K562 (cell line): ENCODE results near the gene DLGAP1. TPM values are rescaled to one million over a fixed set of nuclear protein-coding genes. Genes with fewer than 3 reads are reported as not detected.

Experiments used
- ATF1 ChIP-seq, 2 experiments: fragments of 450-650 bp in 1 of 2; IDR thresholded peaks; 2 replicates each; pipeline ENCODE4 v1.6.1; 2016; ENCODE audit warnings: missing compliant biosample characterization in 1 of 2, missing genetic modification characterization in 1 of 2
- CBFA2T3 ChIP-seq: fragments of 450-650 bp; IDR thresholded peaks from 2 replicates; pipeline ENCODE4 v1.6.1; 2017
- MIER1 ChIP-seq: fragments of 450-650 bp; IDR thresholded peaks from 2 replicates; pipeline ENCODE4 v1.6.1; 2016; ENCODE audit warnings: antibody characterized with exemption, mild to moderate bottlenecking, low read depth
- PHB ChIP-seq: fragments of 250-450 bp; sonication (Bioruptor Pico); IDR thresholded peaks from 2 replicates; pipeline ENCODE4 v1.5.0; 2021
- TBL1XR1 ChIP-seq, 2 experiments: IDR thresholded peaks; 2 replicates each; pipeline ENCODE4 v1.6.1; 2012; ENCODE audit warnings: improper control_type of control experiment in 2 of 2, low read length in 2 of 2, mild to moderate bottlenecking in 1 of 2
- ZNF324 ChIP-seq: fragments of 250-450 bp; sonication (Bioruptor Pico); IDR thresholded peaks from 2 replicates; pipeline ENCODE4 v1.4.0; 2020; ENCODE audit warnings: mild to moderate bottlenecking
- polyA plus RNA-seq, 8 experiments: library from polyadenylated mRNA; depleted of rRNA in 4 of 8; stranded (reverse) in 5 of 8; unstranded in 3 of 8; fragments of >200 nt; fragmentation: Nextera tagmentation in 2 of 8; fragmentation: Illumina TruSeq in 1 of 8; extraction: Ambion mirVana in 2 of 8; extraction: Trizol in 1 of 8; gene quantifications; 2 replicates each; pipeline versions ENCODE4 v1.2.1 to v1.2.3, GENCODE V29; 2011 to 2014; ENCODE audit warnings: inconsistent platforms in 1 of 8, missing spikeins in 1 of 8
- total RNA-seq, 7 experiments: library from RNA; depleted of rRNA in 6 of 7; stranded (reverse); fragments of >200 nt in 6 of 7; fragmentation: Illumina TruSeq in 2 of 7; extraction: Trizol in 2 of 7; gene quantifications; 2 replicates each; pipeline versions ENCODE4 v1.2.1 to v1.2.3, GENCODE V29; 2011 to 2021; ENCODE audit warnings: low replicate concordance in 1 of 7
- TF ChIP-seq, protein P1 (sequence below): sonication (generic); formaldehyde crosslinking; IDR thresholded peaks from 2 replicates; pipeline ENCODE4 v1.8.0; 2022; ENCODE audit warnings: mild to moderate bottlenecking, low read depth, missing genetic modification reagents
- TF ChIP-seq, protein P2 (sequence below): fragments of 250-450 bp; sonication (Bioruptor Pico); IDR thresholded peaks from 2 replicates; pipeline ENCODE4 v1.8.0; 2022; ENCODE audit warnings: inconsistent platforms, mild to moderate bottlenecking, moderate library complexity, borderline replicate concordance
- TF ChIP-seq, protein P3 (sequence below): fragments of 450-650 bp; formaldehyde crosslinking; IDR thresholded peaks from 2 replicates; pipeline ENCODE4 v1.4.0; 2022; ENCODE audit warnings: mild to moderate bottlenecking, moderate library complexity
- TF ChIP-seq, protein P4 (sequence below): conservative IDR thresholded peaks from 2 replicates; pipeline ENCODE4 v1.6.1; 2011; ENCODE audit warnings: low read depth, mild to moderate bottlenecking, low read length; ENCODE audit not compliant: control insufficient read depth
- TF ChIP-seq, protein P5 (sequence below), 2 experiments: fragments of 450-650 bp; formaldehyde crosslinking in 1 of 2; IDR thresholded peaks; 2 replicates each; pipeline versions ENCODE4 v1.4.0 to v1.6.1; 2014 to 2020; ENCODE audit warnings: mild to moderate bottlenecking in 2 of 2, borderline replicate concordance in 1 of 2, low read depth in 1 of 2

DLGAP1 gene
- total and polyA plus RNA-seq, 9 of the 15 experiments (the other 6 are each of a cell fraction or from before 2014, with no cell fraction given), result 0.04 to 0.22 (median 0.08) TPM

DNA sequence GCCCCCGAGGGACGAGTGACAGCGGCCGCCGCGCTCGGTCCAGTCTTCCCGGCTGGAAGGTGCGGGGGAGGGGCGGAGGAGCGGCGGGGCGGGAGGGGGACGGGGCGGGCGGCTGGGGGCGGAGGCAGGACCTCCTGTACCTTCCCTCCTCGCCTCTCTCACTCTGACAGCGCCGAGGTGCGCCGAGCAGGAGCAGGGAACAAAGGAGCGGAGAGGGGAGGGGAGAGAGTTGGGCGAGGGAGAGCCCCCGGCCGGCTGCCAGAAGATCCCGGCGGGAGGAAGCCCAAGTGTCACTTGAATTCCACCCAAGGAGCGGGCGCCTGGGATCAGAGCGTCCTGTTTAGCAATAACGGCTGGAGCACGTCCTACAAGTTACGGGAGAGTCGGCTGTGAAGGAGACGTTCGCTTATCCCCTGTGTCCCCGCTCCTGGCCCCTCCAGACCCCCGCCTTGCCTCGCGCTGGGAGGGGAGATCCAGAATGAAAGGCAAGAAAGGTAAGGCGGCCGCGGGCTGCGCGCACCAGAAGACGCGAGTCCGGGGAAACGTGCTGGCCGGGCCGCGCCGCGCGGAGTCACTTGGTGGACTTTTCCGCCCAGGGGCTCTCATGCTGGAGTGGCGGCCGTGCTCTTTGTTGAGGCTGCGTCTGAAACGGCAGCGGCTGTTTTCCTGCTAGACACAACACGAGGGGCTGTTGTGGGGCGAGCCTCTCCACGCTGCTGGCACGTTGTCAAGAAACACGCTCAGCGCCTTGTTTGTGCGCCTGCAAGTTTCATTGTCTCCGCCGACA lies 1004.9 kb downstream of the DLGAP1 start, which contains the start of gene TGIF1 (continued):
- TF ChIP-seq, protein P1, sequence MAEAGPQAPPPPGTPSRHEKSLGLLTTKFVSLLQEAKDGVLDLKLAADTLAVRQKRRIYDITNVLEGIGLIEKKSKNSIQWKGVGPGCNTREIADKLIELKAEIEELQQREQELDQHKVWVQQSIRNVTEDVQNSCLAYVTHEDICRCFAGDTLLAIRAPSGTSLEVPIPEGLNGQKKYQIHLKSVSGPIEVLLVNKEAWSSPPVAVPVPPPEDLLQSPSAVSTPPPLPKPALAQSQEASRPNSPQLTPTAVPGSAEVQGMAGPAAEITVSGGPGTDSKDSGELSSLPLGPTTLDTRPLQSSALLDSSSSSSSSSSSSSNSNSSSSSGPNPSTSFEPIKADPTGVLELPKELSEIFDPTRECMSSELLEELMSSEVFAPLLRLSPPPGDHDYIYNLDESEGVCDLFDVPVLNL (CRISPR knock-in tag), result 0 out of 2 replicates have a peak, but pooled peaks have one; percentile 50
- TF ChIP-seq TBL1XR1 (IDR thresholded peaks at IDR 0.05; ENCODE audit: low read length in 2 of 2) (0 out of 4 replicates have a peak, but pooled peaks of 1 of the 2 experiments have one; percentile 40), MIER1 (no peak), ZNF324 (CRISPR knock-in tag) (0 out of 2 replicates have a peak, but pooled peaks have one; percentile 32), CBFA2T3 (no peak), ATF1 (CRISPR knock-in tag; IDR thresholded peaks at IDR 0.05) (peak; percentile 37; the same call in 1 of the 2 replicates), ATF1 (tag; IDR thresholded peaks at IDR 0.05) (no peak), PHB (peak; percentile 92)
- TF ChIP-seq, protein P2, sequence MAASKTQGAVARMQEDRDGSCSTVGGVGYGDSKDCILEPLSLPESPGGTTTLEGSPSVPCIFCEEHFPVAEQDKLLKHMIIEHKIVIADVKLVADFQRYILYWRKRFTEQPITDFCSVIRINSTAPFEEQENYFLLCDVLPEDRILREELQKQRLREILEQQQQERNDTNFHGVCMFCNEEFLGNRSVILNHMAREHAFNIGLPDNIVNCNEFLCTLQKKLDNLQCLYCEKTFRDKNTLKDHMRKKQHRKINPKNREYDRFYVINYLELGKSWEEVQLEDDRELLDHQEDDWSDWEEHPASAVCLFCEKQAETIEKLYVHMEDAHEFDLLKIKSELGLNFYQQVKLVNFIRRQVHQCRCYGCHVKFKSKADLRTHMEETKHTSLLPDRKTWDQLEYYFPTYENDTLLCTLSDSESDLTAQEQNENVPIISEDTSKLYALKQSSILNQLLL, result no peak
- TF ChIP-seq, protein P3, sequence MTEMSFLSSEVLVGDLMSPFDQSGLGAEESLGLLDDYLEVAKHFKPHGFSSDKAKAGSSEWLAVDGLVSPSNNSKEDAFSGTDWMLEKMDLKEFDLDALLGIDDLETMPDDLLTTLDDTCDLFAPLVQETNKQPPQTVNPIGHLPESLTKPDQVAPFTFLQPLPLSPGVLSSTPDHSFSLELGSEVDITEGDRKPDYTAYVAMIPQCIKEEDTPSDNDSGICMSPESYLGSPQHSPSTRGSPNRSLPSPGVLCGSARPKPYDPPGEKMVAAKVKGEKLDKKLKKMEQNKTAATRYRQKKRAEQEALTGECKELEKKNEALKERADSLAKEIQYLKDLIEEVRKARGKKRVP, result 0 out of 2 replicates have a peak, but pooled peaks have one; percentile 14
- TF ChIP-seq, protein P4, sequence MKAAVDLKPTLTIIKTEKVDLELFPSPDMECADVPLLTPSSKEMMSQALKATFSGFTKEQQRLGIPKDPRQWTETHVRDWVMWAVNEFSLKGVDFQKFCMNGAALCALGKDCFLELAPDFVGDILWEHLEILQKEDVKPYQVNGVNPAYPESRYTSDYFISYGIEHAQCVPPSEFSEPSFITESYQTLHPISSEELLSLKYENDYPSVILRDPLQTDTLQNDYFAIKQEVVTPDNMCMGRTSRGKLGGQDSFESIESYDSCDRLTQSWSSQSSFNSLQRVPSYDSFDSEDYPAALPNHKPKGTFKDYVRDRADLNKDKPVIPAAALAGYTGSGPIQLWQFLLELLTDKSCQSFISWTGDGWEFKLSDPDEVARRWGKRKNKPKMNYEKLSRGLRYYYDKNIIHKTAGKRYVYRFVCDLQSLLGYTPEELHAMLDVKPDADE, result peak; percentile 62; the same call in 1 of the 2 replicates
- TF ChIP-seq, protein P5, sequence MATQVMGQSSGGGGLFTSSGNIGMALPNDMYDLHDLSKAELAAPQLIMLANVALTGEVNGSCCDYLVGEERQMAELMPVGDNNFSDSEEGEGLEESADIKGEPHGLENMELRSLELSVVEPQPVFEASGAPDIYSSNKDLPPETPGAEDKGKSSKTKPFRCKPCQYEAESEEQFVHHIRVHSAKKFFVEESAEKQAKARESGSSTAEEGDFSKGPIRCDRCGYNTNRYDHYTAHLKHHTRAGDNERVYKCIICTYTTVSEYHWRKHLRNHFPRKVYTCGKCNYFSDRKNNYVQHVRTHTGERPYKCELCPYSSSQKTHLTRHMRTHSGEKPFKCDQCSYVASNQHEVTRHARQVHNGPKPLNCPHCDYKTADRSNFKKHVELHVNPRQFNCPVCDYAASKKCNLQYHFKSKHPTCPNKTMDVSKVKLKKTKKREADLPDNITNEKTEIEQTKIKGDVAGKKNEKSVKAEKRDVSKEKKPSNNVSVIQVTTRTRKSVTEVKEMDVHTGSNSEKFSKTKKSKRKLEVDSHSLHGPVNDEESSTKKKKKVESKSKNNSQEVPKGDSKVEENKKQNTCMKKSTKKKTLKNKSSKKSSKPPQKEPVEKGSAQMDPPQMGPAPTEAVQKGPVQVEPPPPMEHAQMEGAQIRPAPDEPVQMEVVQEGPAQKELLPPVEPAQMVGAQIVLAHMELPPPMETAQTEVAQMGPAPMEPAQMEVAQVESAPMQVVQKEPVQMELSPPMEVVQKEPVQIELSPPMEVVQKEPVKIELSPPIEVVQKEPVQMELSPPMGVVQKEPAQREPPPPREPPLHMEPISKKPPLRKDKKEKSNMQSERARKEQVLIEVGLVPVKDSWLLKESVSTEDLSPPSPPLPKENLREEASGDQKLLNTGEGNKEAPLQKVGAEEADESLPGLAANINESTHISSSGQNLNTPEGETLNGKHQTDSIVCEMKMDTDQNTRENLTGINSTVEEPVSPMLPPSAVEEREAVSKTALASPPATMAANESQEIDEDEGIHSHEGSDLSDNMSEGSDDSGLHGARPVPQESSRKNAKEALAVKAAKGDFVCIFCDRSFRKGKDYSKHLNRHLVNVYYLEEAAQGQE (IDR thresholded peaks at IDR 0.05; ENCODE audit: borderline replicate concordance), result no peak
- TF ChIP-seq, protein P5 (CRISPR knock-in tag; IDR thresholded peaks at IDR 0.05; ENCODE audit: low read depth), result 0 out of 2 replicates have a peak, but pooled peaks have one; percentile 33
